ENCODE results near the gene SLC25A13. TPM values are rescaled to one million over a fixed set of nuclear protein-coding genes. Genes with fewer than 3 reads are reported as not detected.

SLC25A13 gene
- total RNA-seq, 1 experiment from 2014 or later: 77.2 TPM

DNA sequence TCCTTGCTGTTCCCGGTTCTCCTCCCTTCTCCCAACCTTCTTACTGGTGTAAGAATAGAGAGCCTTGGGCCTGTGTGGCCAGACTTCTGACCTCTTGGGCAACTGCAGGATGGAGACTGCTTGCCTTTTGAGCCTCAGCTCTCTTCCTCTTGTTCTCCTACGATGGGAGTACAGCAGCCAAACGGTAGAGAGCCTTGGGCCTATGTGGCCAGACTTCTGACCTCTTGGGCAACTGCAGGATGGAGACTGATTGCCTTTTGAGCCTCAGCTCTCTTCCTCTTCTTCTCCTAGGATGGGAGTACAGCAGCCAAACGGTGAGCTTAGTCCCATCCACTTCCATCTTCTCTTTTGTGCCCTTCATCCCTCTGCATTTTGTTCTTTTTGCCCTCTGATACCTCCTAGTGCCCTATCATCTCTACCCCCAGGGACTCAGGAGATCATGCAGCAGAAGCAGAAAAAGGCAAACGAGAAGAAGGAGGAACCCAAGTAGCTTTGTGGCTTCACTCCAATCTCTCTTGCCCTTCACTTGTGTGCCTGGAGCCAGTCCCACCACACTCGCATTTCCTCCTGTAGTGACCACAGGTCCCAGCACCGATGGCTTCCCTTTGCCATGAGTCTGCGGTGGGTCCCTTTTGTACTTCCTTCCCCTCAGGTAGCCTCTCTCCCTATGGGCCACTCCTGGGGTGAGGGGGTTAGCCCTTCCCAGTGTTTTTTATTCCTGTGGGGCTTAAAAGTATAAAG lies 15.3 kb downstream of the SLC25A13 start (continued):
- TF ChIP-seq PRRX2 (CRISPR knock-in tag; IDR thresholded peaks at IDR 0.05) (no peak), RELA (CRISPR knock-in tag; IDR thresholded peaks at IDR 0.05; ENCODE audit: borderline replicate concordance) (no peak), GABPB1 (CRISPR knock-in tag; IDR thresholded peaks at IDR 0.05) (no peak), TP53 (CRISPR knock-in tag; IDR thresholded peaks at IDR 0.05) (no peak)
- TF ChIP-seq, protein P1, sequence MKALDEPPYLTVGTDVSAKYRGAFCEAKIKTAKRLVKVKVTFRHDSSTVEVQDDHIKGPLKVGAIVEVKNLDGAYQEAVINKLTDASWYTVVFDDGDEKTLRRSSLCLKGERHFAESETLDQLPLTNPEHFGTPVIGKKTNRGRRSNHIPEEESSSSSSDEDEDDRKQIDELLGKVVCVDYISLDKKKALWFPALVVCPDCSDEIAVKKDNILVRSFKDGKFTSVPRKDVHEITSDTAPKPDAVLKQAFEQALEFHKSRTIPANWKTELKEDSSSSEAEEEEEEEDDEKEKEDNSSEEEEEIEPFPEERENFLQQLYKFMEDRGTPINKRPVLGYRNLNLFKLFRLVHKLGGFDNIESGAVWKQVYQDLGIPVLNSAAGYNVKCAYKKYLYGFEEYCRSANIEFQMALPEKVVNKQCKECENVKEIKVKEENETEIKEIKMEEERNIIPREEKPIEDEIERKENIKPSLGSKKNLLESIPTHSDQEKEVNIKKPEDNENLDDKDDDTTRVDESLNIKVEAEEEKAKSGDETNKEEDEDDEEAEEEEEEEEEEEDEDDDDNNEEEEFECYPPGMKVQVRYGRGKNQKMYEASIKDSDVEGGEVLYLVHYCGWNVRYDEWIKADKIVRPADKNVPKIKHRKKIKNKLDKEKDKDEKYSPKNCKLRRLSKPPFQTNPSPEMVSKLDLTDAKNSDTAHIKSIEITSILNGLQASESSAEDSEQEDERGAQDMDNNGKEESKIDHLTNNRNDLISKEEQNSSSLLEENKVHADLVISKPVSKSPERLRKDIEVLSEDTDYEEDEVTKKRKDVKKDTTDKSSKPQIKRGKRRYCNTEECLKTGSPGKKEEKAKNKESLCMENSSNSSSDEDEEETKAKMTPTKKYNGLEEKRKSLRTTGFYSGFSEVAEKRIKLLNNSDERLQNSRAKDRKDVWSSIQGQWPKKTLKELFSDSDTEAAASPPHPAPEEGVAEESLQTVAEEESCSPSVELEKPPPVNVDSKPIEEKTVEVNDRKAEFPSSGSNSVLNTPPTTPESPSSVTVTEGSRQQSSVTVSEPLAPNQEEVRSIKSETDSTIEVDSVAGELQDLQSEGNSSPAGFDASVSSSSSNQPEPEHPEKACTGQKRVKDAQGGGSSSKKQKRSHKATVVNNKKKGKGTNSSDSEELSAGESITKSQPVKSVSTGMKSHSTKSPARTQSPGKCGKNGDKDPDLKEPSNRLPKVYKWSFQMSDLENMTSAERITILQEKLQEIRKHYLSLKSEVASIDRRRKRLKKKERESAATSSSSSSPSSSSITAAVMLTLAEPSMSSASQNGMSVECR (CRISPR knock-in tag; IDR thresholded peaks at IDR 0.05; ENCODE audit: borderline replicate concordance): no peak
- TF ChIP-seq, protein P2, sequence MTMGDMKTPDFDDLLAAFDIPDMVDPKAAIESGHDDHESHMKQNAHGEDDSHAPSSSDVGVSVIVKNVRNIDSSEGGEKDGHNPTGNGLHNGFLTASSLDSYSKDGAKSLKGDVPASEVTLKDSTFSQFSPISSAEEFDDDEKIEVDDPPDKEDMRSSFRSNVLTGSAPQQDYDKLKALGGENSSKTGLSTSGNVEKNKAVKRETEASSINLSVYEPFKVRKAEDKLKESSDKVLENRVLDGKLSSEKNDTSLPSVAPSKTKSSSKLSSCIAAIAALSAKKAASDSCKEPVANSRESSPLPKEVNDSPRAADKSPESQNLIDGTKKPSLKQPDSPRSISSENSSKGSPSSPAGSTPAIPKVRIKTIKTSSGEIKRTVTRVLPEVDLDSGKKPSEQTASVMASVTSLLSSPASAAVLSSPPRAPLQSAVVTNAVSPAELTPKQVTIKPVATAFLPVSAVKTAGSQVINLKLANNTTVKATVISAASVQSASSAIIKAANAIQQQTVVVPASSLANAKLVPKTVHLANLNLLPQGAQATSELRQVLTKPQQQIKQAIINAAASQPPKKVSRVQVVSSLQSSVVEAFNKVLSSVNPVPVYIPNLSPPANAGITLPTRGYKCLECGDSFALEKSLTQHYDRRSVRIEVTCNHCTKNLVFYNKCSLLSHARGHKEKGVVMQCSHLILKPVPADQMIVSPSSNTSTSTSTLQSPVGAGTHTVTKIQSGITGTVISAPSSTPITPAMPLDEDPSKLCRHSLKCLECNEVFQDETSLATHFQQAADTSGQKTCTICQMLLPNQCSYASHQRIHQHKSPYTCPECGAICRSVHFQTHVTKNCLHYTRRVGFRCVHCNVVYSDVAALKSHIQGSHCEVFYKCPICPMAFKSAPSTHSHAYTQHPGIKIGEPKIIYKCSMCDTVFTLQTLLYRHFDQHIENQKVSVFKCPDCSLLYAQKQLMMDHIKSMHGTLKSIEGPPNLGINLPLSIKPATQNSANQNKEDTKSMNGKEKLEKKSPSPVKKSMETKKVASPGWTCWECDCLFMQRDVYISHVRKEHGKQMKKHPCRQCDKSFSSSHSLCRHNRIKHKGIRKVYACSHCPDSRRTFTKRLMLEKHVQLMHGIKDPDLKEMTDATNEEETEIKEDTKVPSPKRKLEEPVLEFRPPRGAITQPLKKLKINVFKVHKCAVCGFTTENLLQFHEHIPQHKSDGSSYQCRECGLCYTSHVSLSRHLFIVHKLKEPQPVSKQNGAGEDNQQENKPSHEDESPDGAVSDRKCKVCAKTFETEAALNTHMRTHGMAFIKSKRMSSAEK (CRISPR knock-in tag; IDR thresholded peaks at IDR 0.05; ENCODE audit: borderline replicate concordance): no peak
- TF ChIP-seq, protein P3, sequence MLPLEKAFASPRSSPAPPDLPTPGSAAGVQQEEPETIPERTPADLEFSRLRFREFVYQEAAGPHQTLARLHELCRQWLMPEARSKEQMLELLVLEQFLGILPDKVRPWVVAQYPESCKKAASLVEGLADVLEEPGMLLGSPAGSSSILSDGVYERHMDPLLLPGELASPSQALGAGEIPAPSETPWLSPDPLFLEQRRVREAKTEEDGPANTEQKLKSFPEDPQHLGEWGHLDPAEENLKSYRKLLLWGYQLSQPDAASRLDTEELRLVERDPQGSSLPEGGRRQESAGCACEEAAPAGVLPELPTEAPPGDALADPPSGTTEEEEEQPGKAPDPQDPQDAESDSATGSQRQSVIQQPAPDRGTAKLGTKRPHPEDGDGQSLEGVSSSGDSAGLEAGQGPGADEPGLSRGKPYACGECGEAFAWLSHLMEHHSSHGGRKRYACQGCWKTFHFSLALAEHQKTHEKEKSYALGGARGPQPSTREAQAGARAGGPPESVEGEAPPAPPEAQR (CRISPR knock-in tag; IDR thresholded peaks at IDR 0.05): no peak
- TF ChIP-seq, protein P4, sequence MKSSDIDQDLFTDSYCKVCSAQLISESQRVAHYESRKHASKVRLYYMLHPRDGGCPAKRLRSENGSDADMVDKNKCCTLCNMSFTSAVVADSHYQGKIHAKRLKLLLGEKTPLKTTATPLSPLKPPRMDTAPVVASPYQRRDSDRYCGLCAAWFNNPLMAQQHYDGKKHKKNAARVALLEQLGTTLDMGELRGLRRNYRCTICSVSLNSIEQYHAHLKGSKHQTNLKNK (CRISPR knock-in tag; IDR thresholded peaks at IDR 0.05): no peak

DNA sequence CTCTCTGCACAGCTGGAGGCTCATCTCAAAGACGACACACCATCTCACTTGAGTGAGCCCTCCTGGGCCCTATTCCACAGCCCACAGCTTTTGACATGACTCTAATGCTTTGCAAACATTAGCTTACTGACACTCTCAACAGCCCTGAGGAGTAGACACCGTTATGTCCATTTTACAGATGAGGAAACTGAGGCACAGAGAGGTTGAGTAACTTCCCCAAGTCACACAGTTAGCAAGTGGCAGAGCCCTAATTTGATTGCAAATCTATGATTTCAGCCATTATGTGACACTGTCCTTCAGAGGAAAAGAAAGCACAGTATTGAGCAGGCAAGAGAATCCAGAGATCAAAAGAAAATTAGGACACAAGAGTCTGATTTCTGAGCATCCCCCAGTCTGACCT lies 16.0 kb downstream of the SLC25A13 start:
- Mint-ChIP-seq H3K9me3 (no peaks in the 10 kb centered on the region), H3K4me3 (no peak overlapping the region), H3K27ac (no peak overlapping the region), H3K36me3 (no peaks in the 10 kb centered on the region), H3K4me1 (peaks cover 51% of the 10 kb centered on the region), H3K27me3 (ENCODE audit: low read depth) (no peaks in the 10 kb centered on the region)
- POLR2A ChIA-PET: no interaction called here
- CTCF ChIA-PET: interaction anchor here (1.5 kb wide), 1 partner anchor 81 kb away, joined by 3 read pairs; no protein-coding TSS in a partner anchor
- no peak for DNase-seq (ENCODE audit: low spot score)
- no peak for ATAC-seq
- TF ChIP-seq, protein P5, sequence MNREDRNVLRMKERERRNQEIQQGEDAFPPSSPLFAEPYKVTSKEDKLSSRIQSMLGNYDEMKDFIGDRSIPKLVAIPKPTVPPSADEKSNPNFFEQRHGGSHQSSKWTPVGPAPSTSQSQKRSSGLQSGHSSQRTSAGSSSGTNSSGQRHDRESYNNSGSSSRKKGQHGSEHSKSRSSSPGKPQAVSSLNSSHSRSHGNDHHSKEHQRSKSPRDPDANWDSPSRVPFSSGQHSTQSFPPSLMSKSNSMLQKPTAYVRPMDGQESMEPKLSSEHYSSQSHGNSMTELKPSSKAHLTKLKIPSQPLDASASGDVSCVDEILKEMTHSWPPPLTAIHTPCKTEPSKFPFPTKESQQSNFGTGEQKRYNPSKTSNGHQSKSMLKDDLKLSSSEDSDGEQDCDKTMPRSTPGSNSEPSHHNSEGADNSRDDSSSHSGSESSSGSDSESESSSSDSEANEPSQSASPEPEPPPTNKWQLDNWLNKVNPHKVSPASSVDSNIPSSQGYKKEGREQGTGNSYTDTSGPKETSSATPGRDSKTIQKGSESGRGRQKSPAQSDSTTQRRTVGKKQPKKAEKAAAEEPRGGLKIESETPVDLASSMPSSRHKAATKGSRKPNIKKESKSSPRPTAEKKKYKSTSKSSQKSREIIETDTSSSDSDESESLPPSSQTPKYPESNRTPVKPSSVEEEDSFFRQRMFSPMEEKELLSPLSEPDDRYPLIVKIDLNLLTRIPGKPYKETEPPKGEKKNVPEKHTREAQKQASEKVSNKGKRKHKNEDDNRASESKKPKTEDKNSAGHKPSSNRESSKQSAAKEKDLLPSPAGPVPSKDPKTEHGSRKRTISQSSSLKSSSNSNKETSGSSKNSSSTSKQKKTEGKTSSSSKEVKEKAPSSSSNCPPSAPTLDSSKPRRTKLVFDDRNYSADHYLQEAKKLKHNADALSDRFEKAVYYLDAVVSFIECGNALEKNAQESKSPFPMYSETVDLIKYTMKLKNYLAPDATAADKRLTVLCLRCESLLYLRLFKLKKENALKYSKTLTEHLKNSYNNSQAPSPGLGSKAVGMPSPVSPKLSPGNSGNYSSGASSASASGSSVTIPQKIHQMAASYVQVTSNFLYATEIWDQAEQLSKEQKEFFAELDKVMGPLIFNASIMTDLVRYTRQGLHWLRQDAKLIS (CRISPR knock-in tag; IDR thresholded peaks at IDR 0.05; ENCODE audit: borderline replicate concordance): no peak
- TF ChIP-seq, protein P6, sequence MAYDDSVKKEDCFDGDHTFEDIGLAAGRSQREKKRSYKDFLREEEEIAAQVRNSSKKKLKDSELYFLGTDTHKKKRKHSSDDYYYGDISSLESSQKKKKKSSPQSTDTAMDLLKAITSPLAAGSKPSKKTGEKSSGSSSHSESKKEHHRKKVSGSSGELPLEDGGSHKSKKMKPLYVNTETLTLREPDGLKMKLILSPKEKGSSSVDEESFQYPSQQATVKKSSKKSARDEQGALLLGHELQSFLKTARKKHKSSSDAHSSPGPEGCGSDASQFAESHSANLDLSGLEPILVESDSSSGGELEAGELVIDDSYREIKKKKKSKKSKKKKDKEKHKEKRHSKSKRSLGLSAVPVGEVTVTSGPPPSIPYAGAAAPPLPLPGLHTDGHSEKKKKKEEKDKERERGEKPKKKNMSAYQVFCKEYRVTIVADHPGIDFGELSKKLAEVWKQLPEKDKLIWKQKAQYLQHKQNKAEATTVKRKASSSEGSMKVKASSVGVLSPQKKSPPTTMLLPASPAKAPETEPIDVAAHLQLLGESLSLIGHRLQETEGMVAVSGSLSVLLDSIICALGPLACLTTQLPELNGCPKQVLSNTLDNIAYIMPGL (CRISPR knock-in tag; IDR thresholded peaks at IDR 0.05): no peak
- TF ChIP-seq, protein P7, sequence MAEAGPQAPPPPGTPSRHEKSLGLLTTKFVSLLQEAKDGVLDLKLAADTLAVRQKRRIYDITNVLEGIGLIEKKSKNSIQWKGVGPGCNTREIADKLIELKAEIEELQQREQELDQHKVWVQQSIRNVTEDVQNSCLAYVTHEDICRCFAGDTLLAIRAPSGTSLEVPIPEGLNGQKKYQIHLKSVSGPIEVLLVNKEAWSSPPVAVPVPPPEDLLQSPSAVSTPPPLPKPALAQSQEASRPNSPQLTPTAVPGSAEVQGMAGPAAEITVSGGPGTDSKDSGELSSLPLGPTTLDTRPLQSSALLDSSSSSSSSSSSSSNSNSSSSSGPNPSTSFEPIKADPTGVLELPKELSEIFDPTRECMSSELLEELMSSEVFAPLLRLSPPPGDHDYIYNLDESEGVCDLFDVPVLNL (CRISPR knock-in tag; IDR thresholded peaks at IDR 0.05; ENCODE audit: borderline replicate concordance, low read depth): no peak
- no peak for TF ChIP-seq FOXK1 (CRISPR knock-in tag; IDR thresholded peaks at IDR 0.05)
- TF ChIP-seq, protein P8, sequence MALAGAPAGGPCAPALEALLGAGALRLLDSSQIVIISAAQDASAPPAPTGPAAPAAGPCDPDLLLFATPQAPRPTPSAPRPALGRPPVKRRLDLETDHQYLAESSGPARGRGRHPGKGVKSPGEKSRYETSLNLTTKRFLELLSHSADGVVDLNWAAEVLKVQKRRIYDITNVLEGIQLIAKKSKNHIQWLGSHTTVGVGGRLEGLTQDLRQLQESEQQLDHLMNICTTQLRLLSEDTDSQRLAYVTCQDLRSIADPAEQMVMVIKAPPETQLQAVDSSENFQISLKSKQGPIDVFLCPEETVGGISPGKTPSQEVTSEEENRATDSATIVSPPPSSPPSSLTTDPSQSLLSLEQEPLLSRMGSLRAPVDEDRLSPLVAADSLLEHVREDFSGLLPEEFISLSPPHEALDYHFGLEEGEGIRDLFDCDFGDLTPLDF (CRISPR knock-in tag; IDR thresholded peaks at IDR 0.05): no peak
- no peak for TF ChIP-seq ESRRA (CRISPR knock-in tag; IDR thresholded peaks at IDR 0.05; ENCODE audit: borderline replicate concordance)
